Gastrocnemius medialis (tissue), 4 donors: Measurements from ENCODE around the gene ISG20L2. TPM values are rescaled to one million over a fixed set of nuclear protein-coding genes. Genes with fewer than 3 reads are reported as not detected.

Experiments
- ATAC-seq, 2 donors: fragments of 150-250 bp; one replicate each; pipeline ENCODE4 v1.9.1; 2016
- DNase-seq, 2 donors: peaks; one replicate each; pipeline ENCODE4 v3.0.0-alpha.2; 2019
- H3K27ac ChIP-seq, 4 donors: fragments of 200-600 bp; sonication (generic); 1 replicate in 1 of 4; 2 replicates in 3 of 4; pipeline ENCODE4 v1.5.1; 2016 to 2018; ENCODE audit warnings: mild to moderate bottlenecking in 2 of 4, moderate library complexity in 1 of 4
- H3K27me3 ChIP-seq, 3 donors: fragments of 200-600 bp; sonication (generic) in 2 of 3; 1 replicate in 1 of 3; 2 replicates in 2 of 3; pipeline versions ENCODE4 v1.5.1 to v1.6.0; 2016 to 2019; ENCODE audit warnings: mild to moderate bottlenecking in 1 of 3, moderate library complexity in 1 of 3
- H3K36me3 ChIP-seq, 2 donors: fragments of 200-600 bp; sonication (generic) in 1 of 2; one replicate each; pipeline ENCODE4 v1.5.1; 2017 to 2018
- H3K4me1 ChIP-seq, 2 donors: fragments of 200-600 bp; sonication (generic) in 1 of 2; one replicate each; pipeline ENCODE4 v1.5.1; 2016 to 2017; ENCODE audit warnings: mild to moderate bottlenecking in 2 of 2
- H3K4me3 ChIP-seq, 4 donors: fragments of 200-600 bp; sonication (generic) in 3 of 4; 1 replicate in 1 of 4; 2 replicates in 3 of 4; pipeline ENCODE4 v1.5.1; 2016 to 2019; ENCODE audit warnings: mild to moderate bottlenecking in 2 of 4
- H3K9me3 ChIP-seq, 3 donors: fragments of 200-600 bp; sonication (generic) in 2 of 3; 1 replicate in 1 of 3; 2 replicates in 2 of 3; pipeline ENCODE4 v1.5.1; 2016 to 2019
- CTCF ChIP-seq, 5 experiments: fragments of 450-650 bp in 3 of 5; fragments of 200-600 bp in 2 of 5; sonication (generic) in 2 of 5; IDR thresholded peaks in 4 of 5; conservative IDR thresholded peaks in 1 of 5; 1 replicate in 4 of 5; 2 replicates in 1 of 5; pipeline ENCODE4 v1.5.1; 2016 to 2019; ENCODE audit warnings: antibody characterized with exemption in 5 of 5, mild to moderate bottlenecking in 3 of 5, moderate library complexity in 3 of 5
- POLR2A ChIP-seq, 2 donors: fragments of 450-650 bp; IDR thresholded peaks; one replicate each; pipeline ENCODE4 v1.6.1; 2017; ENCODE audit warnings: antibody characterized with exemption in 2 of 2, mild to moderate bottlenecking in 2 of 2, moderate library complexity in 2 of 2
- in situ Hi-C, 4 donors: fragments of 200-750 bp; cut with MboI; loops; one replicate each; pipeline versions ENCODE4 v1.15.0 to v1.8.0; 2017; ENCODE audit warnings: low sequenced_read_pairs in 4 of 4
- intact Hi-C: fragments of 100-400 bp; cut with DNase I; formaldehyde crosslinking; loops from one replicate; pipeline ENCODE4 v1.15.1; 2023; ENCODE audit warnings: low total_unique reads
- total RNA-seq, 4 donors: library from RNA; depleted of rRNA; stranded (reverse); fragments of >200 nt; gene quantifications; one replicate each; pipeline versions ENCODE4 v1.1.0 to v1.2.3, GENCODE V29; 2016

Gene ISG20L2
- total RNA-seq, 4 donors from 2014 or later, result 9.5 to 16.4 (median 15.1) TPM

GRCh38 chr1:156725683-156726280 is 2.8 kb downstream of the ISG20L2 start:
- no peaks in the 10 kb centered on the region for H3K9me3 ChIP-seq
- DNase-seq, result peak; percentile 64 to 87
- peak; percentile 57 to 70 for ATAC-seq
- peaks cover 3 to 37% of the 10 kb centered on the region in 2 donors for H3K36me3 ChIP-seq
- intact Hi-C loops (loop anchor here (1.0 to 10.0 kb wide), 3 partner anchors 36 to 671 kb away; partner anchors contain the start of genes LAMTOR2 and UBQLN4), in situ Hi-C loops (loop anchor here in 1 of 4 donors (5.0 to 25.0 kb wide), 2 partner anchors 38 to 663 kb away; partner anchors contain the start of genes LAMTOR2, RAB25 and UBQLN4)
- peak overlapping the region; percentile 27 to 94 (median 53) for H3K27ac ChIP-seq
- H3K27me3 ChIP-seq, result no peaks in the 10 kb centered on the region
- peak overlapping the region; percentile 37 to 94 (median 62) for H3K4me3 ChIP-seq
- no peak for TF ChIP-seq POLR2A (IDR thresholded peaks at IDR 0.05)
- peak; percentile 86 to 95 (median 94) for TF ChIP-seq CTCF (IDR thresholded peaks at IDR 0.05 in 4 of 5, conservative IDR thresholded peaks at IDR 0.05 in 1 of 5)
- H3K4me1 ChIP-seq, result peaks cover 35 to 37% of the 10 kb centered on the region in 2 donors

GRCh38 chr1:156721535-156721934 is 7.0 kb downstream of the ISG20L2 start:
- H3K27ac ChIP-seq, result no peak overlapping the region
- intact Hi-C loops, result loop anchor here (10.0 kb wide), 1 partner anchor 667 kb away; the partner anchor contains the start of genes LAMTOR2 and UBQLN4
- TF ChIP-seq CTCF (IDR thresholded peaks at IDR 0.05 in 4 of 5, conservative IDR thresholded peaks at IDR 0.05 in 1 of 5) (no peak), POLR2A (IDR thresholded peaks at IDR 0.05) (no peak)
- no peaks in the 10 kb centered on the region for H3K9me3 ChIP-seq
- in situ Hi-C loops, result loop anchor here in 1 of 4 donors (25.0 kb wide), 1 partner anchor 141 kb away; the partner anchor contains the start of genes INSRR and NTRK1
- H3K4me3 ChIP-seq, result no peak overlapping the region
- H3K4me1 ChIP-seq, result peaks cover 18 to 21% of the 10 kb centered on the region in 2 donors
- ATAC-seq (no peak), DNase-seq (no peak)
- no peaks in the 10 kb centered on the region for H3K27me3 ChIP-seq
- H3K36me3 ChIP-seq, result peaks cover 3 to 39% of the 10 kb centered on the region in 2 donors

GRCh38 chr1:156721131-156721530 is 7.4 kb downstream of the ISG20L2 start:
- intact Hi-C loops, result loop anchor here (10.0 kb wide), 1 partner anchor 666 kb away; the partner anchor contains the start of genes LAMTOR2 and UBQLN4

GRCh38 chr1:156717351-156717750 is 11.2 kb downstream of the ISG20L2 start:
- Histone ChIP-seq H3K27me3 (no peaks in the 10 kb centered on the region), H3K4me3 (no peak overlapping the region), H3K4me1 (no peaks in the 10 kb centered on the region), H3K9me3 (no peaks in the 10 kb centered on the region), H3K27ac (no peak overlapping the region), H3K36me3 (peaks cover 3 to 15% of the 10 kb centered on the region in 2 donors)
- intact Hi-C loops (no loop called here), in situ Hi-C loops (loop anchor here in 2 of 4 donors (10.0 to 25.0 kb wide), 2 partner anchors 145 to 167 kb away; partner anchors contain the start of genes INSRR (in 1 of the 2) and NTRK1 (in 1 of the 2))
- TF ChIP-seq CTCF (IDR thresholded peaks at IDR 0.05 in 4 of 5, conservative IDR thresholded peaks at IDR 0.05 in 1 of 5), result no peak
- no peak for TF ChIP-seq POLR2A (IDR thresholded peaks at IDR 0.05)
- ATAC-seq (no peak), DNase-seq (no peak)

More at GRCh38 chr1:156721131-156721530, 7.4 kb downstream of the ISG20L2 start:
- Histone ChIP-seq H3K36me3 (peaks cover 3 to 39% of the 10 kb centered on the region in 2 donors), H3K4me1 (peaks cover 14 to 17% of the 10 kb centered on the region in 2 donors), H3K27ac (no peak overlapping the region), H3K9me3 (no peaks in the 10 kb centered on the region), H3K27me3 (no peaks in the 10 kb centered on the region), H3K4me3 (no peak overlapping the region)
- DNase-seq (no peak), ATAC-seq (no peak)
- TF ChIP-seq CTCF (IDR thresholded peaks at IDR 0.05 in 4 of 5, conservative IDR thresholded peaks at IDR 0.05 in 1 of 5) (no peak), POLR2A (IDR thresholded peaks at IDR 0.05) (no peak)
- in situ Hi-C loops, result loop anchor here in 1 of 4 donors (25.0 kb wide), 1 partner anchor 141 kb away; the partner anchor contains the start of genes INSRR and NTRK1
